PC-9 (cell line): ENCODE data around the gene FNDC3B. TPM values are rescaled to one million over a fixed set of nuclear protein-coding genes. Genes with fewer than 3 reads are reported as not detected.

ENCODE experiments used
- BruUV-seq: library from RNA; stranded (reverse); fragments of 400-500 nt; replicated peaks from 2 replicates; lab custom pipeline; 2021; lab: Mats Ljungman, UMichigan
- CTCF ChIA-PET: fragments of 300-600 bp; sonication (Branson Sonifier 250); formaldehyde crosslinking; loops from one replicate; lab custom pipeline; 2022; ENCODE audit warnings: antibody characterized with exemption; lab: Charles Lee
- POLR2A ChIA-PET: fragments of 300-600 bp; sonication (Branson Sonifier 250); formaldehyde crosslinking; loops from one replicate; lab custom pipeline; 2022; ENCODE audit warnings: antibody characterized with exemption; ENCODE audit not compliant: unreplicated experiment; lab: Charles Lee
- DNase-seq, 2 experiments: peaks; one replicate each; pipeline versions ENCODE4 v3.0.0 to v3.0.0-alpha.2; 2015 to 2022; ENCODE audit warnings: mixed read lengths in 1 of 2
- H2AFZ ChIP-seq: fragments of 200-600 bp; sonication (generic); 2 replicates; pipeline ENCODE4 v1.8.1; 2017; ENCODE audit warnings: antibody characterized with exemption
- H3F3A ChIP-seq: fragments of 200-600 bp; sonication (generic); 2 replicates; pipeline ENCODE4 v1.8.1; 2017; ENCODE audit warnings: antibody characterized with exemption, mild to moderate bottlenecking, low read depth; ENCODE audit not compliant: insufficient read depth
- H3K27ac ChIP-seq: fragments of 200-600 bp; sonication (generic); 2 replicates; pipeline ENCODE4 v1.6.1; 2016; ENCODE audit warnings: mixed run types
- H3K27me3 ChIP-seq: fragments of 200-600 bp; sonication (generic); 2 replicates; pipeline ENCODE4 v1.6.1; 2016; ENCODE audit warnings: low read depth, mixed run types; ENCODE audit not compliant: insufficient read depth
- H3K36me3 ChIP-seq: fragments of 200-600 bp; sonication (generic); 2 replicates; pipeline ENCODE4 v1.6.1; 2016; ENCODE audit warnings: low read depth, mixed run types
- H3K4me1 ChIP-seq: fragments of 200-600 bp; sonication (generic); replicated peaks from 2 replicates; pipeline ENCODE4 v1.6.1; 2016; ENCODE audit warnings: mixed run types; ENCODE audit not compliant: insufficient read depth
- H3K4me2 ChIP-seq: fragments of 200-600 bp; sonication (generic); 2 replicates; pipeline ENCODE4 v1.6.1; 2017; ENCODE audit warnings: mixed run types
- H3K4me3 ChIP-seq: fragments of 200-600 bp; sonication (generic); 2 replicates; pipeline ENCODE4 v1.6.1; 2016; ENCODE audit warnings: mixed run types
- H3K79me2 ChIP-seq: fragments of 200-600 bp; sonication (generic); 2 replicates; pipeline ENCODE4 v1.6.1; 2017; ENCODE audit warnings: low read depth, mixed run types
- H3K9me2 ChIP-seq: fragments of 200-600 bp; sonication (generic); 2 replicates; pipeline ENCODE4 v1.8.1; 2017; ENCODE audit warnings: mild to moderate bottlenecking; ENCODE audit not compliant: insufficient read depth
- H3K9me3 ChIP-seq: fragments of 200-600 bp; sonication (generic); 2 replicates; pipeline ENCODE4 v1.8.1; 2016; ENCODE audit warnings: low read depth; ENCODE audit not compliant: insufficient read depth
- H4K20me1 ChIP-seq: fragments of 200-600 bp; sonication (generic); 2 replicates; pipeline ENCODE4 v1.8.1; 2017; ENCODE audit not compliant: insufficient read depth
- EZH2 ChIP-seq: fragments of 200-600 bp; sonication (generic); IDR thresholded peaks from 2 replicates; pipeline ENCODE4 v1.8.0; 2017; ENCODE audit warnings: antibody characterized with exemption, low read depth
- intact Hi-C: fragments of 100-400 bp; cut with micrococcal nuclease; formaldehyde crosslinking; loops from one replicate; pipeline ENCODE4 v1.10.0; 2022; ENCODE audit not compliant: unreplicated experiment
- total RNA-seq: library from RNA; stranded (reverse); gene quantifications from 2 replicates; pipeline ENCODE4 v1.2.3, GENCODE V29; 2021
- TF ChIP-seq, protein P1 (sequence below): fragments of 200-600 bp; sonication (generic); conservative IDR thresholded peaks from 2 replicates; pipeline ENCODE4 v1.6.1; 2017; ENCODE audit warnings: mixed run types, antibody characterized with exemption, mild to moderate bottlenecking, moderate library complexity

Gene FNDC3B
- total RNA-seq, 1 experiment from 2014 or later, result 106 TPM

DNA sequence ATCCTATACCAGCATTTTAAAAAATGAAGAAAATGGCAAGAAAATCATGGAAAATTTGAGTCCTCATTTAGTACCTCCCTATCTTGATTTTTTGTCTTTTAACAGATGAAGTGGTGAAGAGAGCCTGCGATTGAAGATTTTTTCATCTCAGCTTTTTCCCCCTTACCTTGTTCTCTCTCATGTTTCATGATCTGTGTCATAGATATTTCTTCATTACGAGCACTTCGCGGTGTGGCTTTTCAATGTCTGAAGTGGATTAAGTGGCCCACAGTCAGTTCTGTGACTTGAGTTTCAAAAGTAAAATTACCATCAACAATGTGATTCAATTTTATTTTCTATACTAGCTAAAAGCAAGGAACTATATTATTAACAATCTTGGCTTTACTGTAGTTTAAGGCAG, 147.2 kb downstream of the FNDC3B start:
- intact Hi-C loops, result no loop called here
- Histone ChIP-seq H3K4me1 (peaks cover 27% of the 10 kb centered on the region), H3K79me2 (peaks cover 96% of the 10 kb centered on the region), H3K27ac (peak overlapping the region; percentile 10; the same call in 1 of the 2 replicates), H3F3A (peaks cover 85% of the 10 kb centered on the region), H3K36me3 (peaks cover 39% of the 10 kb centered on the region), H4K20me1 (peaks cover 63% of the 10 kb centered on the region), H3K9me3 (no peaks in the 10 kb centered on the region), H3K4me2 (no peak overlapping the region), H3K27me3 (no peaks in the 10 kb centered on the region), H2AFZ (no peak overlapping the region), H3K4me3 (no peak overlapping the region), H3K9me2 (no peaks in the 10 kb centered on the region)
- no peak for DNase-seq
- TF ChIP-seq EZH2, result no peak
- TF ChIP-seq, protein P1, sequence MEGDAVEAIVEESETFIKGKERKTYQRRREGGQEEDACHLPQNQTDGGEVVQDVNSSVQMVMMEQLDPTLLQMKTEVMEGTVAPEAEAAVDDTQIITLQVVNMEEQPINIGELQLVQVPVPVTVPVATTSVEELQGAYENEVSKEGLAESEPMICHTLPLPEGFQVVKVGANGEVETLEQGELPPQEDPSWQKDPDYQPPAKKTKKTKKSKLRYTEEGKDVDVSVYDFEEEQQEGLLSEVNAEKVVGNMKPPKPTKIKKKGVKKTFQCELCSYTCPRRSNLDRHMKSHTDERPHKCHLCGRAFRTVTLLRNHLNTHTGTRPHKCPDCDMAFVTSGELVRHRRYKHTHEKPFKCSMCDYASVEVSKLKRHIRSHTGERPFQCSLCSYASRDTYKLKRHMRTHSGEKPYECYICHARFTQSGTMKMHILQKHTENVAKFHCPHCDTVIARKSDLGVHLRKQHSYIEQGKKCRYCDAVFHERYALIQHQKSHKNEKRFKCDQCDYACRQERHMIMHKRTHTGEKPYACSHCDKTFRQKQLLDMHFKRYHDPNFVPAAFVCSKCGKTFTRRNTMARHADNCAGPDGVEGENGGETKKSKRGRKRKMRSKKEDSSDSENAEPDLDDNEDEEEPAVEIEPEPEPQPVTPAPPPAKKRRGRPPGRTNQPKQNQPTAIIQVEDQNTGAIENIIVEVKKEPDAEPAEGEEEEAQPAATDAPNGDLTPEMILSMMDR, result no peak
- CTCF ChIA-PET, result interaction anchor here (0.6 kb wide), 2 partner anchors 146 to 540 kb away, joined by 3 to 4 read pairs; no protein-coding TSS in a partner anchor
- POLR2A ChIA-PET, result no interaction called here
- no TSS peak for BruUV-seq

DNA sequence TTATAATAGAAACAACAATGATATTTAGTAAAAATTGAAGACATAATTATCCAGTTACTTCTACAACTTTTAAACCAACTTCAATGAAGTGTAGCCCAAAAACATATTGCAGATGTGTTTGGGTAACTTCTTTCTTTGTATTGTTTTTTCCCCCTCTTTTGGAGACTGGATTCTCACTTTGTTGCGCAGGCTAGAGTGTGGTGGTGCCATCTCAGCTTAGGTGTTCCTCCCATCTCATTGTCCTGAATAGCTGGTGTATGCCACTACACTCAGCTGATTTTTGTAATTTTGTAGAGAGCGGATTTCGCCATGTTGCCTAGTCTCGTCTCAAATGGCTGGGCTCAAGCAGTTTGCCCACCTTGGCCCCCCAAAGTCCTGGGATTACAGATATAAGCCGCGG, 148.1 kb downstream of the FNDC3B start:
- H3K9me2 ChIP-seq, result no peaks in the 10 kb centered on the region
- H3K27ac ChIP-seq, result peak overlapping the region; percentile 1; the same call in 1 of the 2 replicates
- ChIA-PET CTCF (no interaction called here), POLR2A (interaction anchor here (0.6 kb wide), 1 partner anchor 30 kb away, joined by 3 read pairs; no protein-coding TSS in a partner anchor)
- intact Hi-C loops, result no loop called here
- no peak for DNase-seq
- no peaks in the 10 kb centered on the region for H3K9me3 ChIP-seq
- peaks cover 27% of the 10 kb centered on the region for H3K4me1 ChIP-seq
- BruUV-seq, result no TSS peak
- no peak overlapping the region for H3K4me2 ChIP-seq
- peaks cover 84% of the 10 kb centered on the region for H3F3A ChIP-seq
- H3K79me2 ChIP-seq, result peaks cover 96% of the 10 kb centered on the region
- H3K36me3 ChIP-seq, result peaks cover 31% of the 10 kb centered on the region
- H4K20me1 ChIP-seq, result peaks cover 61% of the 10 kb centered on the region
- H3K4me3 ChIP-seq, result no peak overlapping the region
- no peaks in the 10 kb centered on the region for H3K27me3 ChIP-seq
- TF ChIP-seq EZH2, result no peak
- TF ChIP-seq, protein P1, result no peak
- H2AFZ ChIP-seq, result no peak overlapping the region

DNA sequence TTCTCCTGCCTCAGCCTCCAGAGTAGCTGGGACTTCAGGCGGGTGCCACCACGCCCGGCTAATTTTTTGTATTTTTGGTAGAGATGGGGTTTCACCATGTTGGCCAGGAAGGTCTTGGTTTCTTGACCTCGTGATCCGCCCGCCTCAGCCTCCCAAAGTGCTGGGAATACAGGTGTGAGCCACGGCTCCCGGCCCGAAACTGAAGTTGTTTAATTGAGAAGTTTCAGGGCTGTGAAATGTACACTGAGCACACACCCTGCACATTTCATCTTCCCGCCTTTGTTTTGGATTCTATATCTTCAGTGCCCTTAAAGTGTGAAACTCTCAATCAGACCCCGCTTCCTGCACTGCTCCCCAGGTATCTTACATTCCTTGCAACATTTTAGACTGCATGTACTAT, 149.1 kb downstream of the FNDC3B start:
- Histone ChIP-seq H3K36me3 (peaks cover 27% of the 10 kb centered on the region), H2AFZ (no peak overlapping the region), H3K9me3 (no peaks in the 10 kb centered on the region), H3K4me1 (peaks cover 26% of the 10 kb centered on the region), H3K27ac (0 out of 2 replicates have a peak overlapping the region, but pooled peaks have one; percentile 20), H3K4me2 (no peak overlapping the region), H3K27me3 (no peaks in the 10 kb centered on the region), H3F3A (peaks cover 80% of the 10 kb centered on the region), H3K9me2 (no peaks in the 10 kb centered on the region), H3K79me2 (peaks cover 93% of the 10 kb centered on the region), H3K4me3 (no peak overlapping the region), H4K20me1 (peaks cover 59% of the 10 kb centered on the region)
- DNase-seq, result no peak
- intact Hi-C loops, result no loop called here
- no TSS peak for BruUV-seq
- POLR2A ChIA-PET, result no interaction called here
- no peak for TF ChIP-seq EZH2
- TF ChIP-seq, protein P1, result no peak
- CTCF ChIA-PET, result no interaction called here
